H9 (cell line): ENCODE measurements around the gene TRIL. TPM values are rescaled to one million over a fixed set of nuclear protein-coding genes. Genes with fewer than 3 reads are reported as not detected.

Experiments
- DNase-seq: peaks from one replicate; pipeline ENCODE4 v3.0.0-alpha.2; 2017
- H2AFZ ChIP-seq: one replicate; pipeline ENCODE4 v1.6.1; 2013; ENCODE audit warnings: mild to moderate bottlenecking, low read length, control low read depth, moderate library complexity
- H2AK5ac ChIP-seq: 2 replicates; pipeline ENCODE4 v1.6.1; 2013; ENCODE audit warnings: low read length, control low read depth, mixed read lengths; ENCODE audit not compliant: insufficient read length
- H2BK120ac ChIP-seq: one replicate; pipeline ENCODE4 v1.6.1; 2013; ENCODE audit warnings: low read depth, mild to moderate bottlenecking, low read length, control low read depth, inconsistent platforms; ENCODE audit not compliant: poor library complexity, severe bottlenecking
- H2BK12ac ChIP-seq: 2 replicates; pipeline ENCODE4 v1.6.1; 2013; ENCODE audit warnings: low read length, control low read depth, mixed read lengths, low read depth; ENCODE audit not compliant: insufficient read length
- H2BK15ac ChIP-seq: 2 replicates; pipeline ENCODE4 v1.6.1; 2013; ENCODE audit warnings: low read depth, low read length, control low read depth
- H2BK20ac ChIP-seq: one replicate; pipeline ENCODE4 v1.6.1; 2013; ENCODE audit warnings: low read depth, mild to moderate bottlenecking, low read length, control low read depth, inconsistent platforms; ENCODE audit not compliant: poor library complexity, severe bottlenecking
- H2BK5ac ChIP-seq: 2 replicates; pipeline ENCODE4 v1.6.1; 2013; ENCODE audit warnings: low read length, control low read depth, mixed read lengths; ENCODE audit not compliant: insufficient read length
- H3K14ac ChIP-seq: 2 replicates; pipeline ENCODE4 v1.6.1; 2013; ENCODE audit warnings: low read length, control low read depth; ENCODE audit not compliant: insufficient read depth
- H3K18ac ChIP-seq: 2 replicates; pipeline ENCODE4 v1.6.1; 2013; ENCODE audit warnings: low read depth, mild to moderate bottlenecking, mixed read lengths, low read length, control low read depth; ENCODE audit not compliant: insufficient read length
- H3K23ac ChIP-seq: 2 replicates; pipeline ENCODE4 v1.6.1; 2013; ENCODE audit warnings: low read length, control low read depth, mixed read lengths, low read depth; ENCODE audit not compliant: insufficient read length
- H3K23me2 ChIP-seq: 2 replicates; pipeline ENCODE4 v1.6.1; 2013; ENCODE audit warnings: low read depth, mild to moderate bottlenecking, mixed read lengths, low read length, control low read depth; ENCODE audit not compliant: insufficient read length, poor library complexity, severe bottlenecking
- H3K27ac ChIP-seq: 2 replicates; pipeline ENCODE4 v1.5.1; 2013; ENCODE audit warnings: low read length, control low read depth, mixed read lengths, low read depth; ENCODE audit not compliant: insufficient read length
- H3K27me3 ChIP-seq: 2 replicates; pipeline ENCODE4 v1.6.1; 2013; ENCODE audit warnings: low read length, control low read depth, inconsistent platforms; ENCODE audit not compliant: insufficient read depth
- H3K4ac ChIP-seq: 2 replicates; pipeline ENCODE4 v1.6.1; 2013; ENCODE audit warnings: low read depth, mild to moderate bottlenecking, control low read depth, inconsistent platforms, low read length, moderate library complexity
- H3K4me1 ChIP-seq: 2 replicates; pipeline ENCODE4 v1.6.1; 2013; ENCODE audit warnings: low read length, control low read depth, inconsistent platforms; ENCODE audit not compliant: insufficient read depth
- H3K4me2 ChIP-seq: 2 replicates; pipeline ENCODE4 v1.6.1; 2013; ENCODE audit warnings: low read length, control low read depth, mixed read lengths; ENCODE audit not compliant: insufficient read length, insufficient read depth
- H3K56ac ChIP-seq: 2 replicates; pipeline ENCODE4 v1.6.1; 2013; ENCODE audit warnings: low read depth, mild to moderate bottlenecking, mixed read lengths, low read length, control low read depth; ENCODE audit not compliant: insufficient read length
- H3K79me1 ChIP-seq: 2 replicates; pipeline ENCODE4 v1.6.1; 2013; ENCODE audit warnings: low read depth, mild to moderate bottlenecking, moderate library complexity, low read length, control low read depth, inconsistent platforms; ENCODE audit not compliant: insufficient read depth, poor library complexity, severe bottlenecking
- H3K79me2 ChIP-seq: 2 replicates; pipeline ENCODE4 v1.6.1; 2013; ENCODE audit warnings: low read length, control low read depth, inconsistent platforms; ENCODE audit not compliant: insufficient read depth
- H3K9ac ChIP-seq: 2 replicates; pipeline ENCODE4 v1.6.1; 2013; ENCODE audit warnings: low read length, control low read depth, mixed read lengths; ENCODE audit not compliant: insufficient read length; ENCODE audit errors: extremely low read depth
- H3K9me3 ChIP-seq: one replicate; pipeline ENCODE4 v1.6.1; 2013; ENCODE audit warnings: low read depth, low read length, inconsistent platforms; ENCODE audit not compliant: control insufficient read depth
- H3T11ph ChIP-seq: one replicate; pipeline ENCODE4 v1.6.1; 2013; ENCODE audit warnings: mild to moderate bottlenecking, low read length, control low read depth, inconsistent platforms
- H4K20me1 ChIP-seq: one replicate; pipeline ENCODE4 v1.6.1; 2013; ENCODE audit not compliant: control insufficient read depth, insufficient read length, insufficient read depth
- H4K5ac ChIP-seq: 2 replicates; pipeline ENCODE4 v1.6.1; 2013; ENCODE audit warnings: low read depth, mild to moderate bottlenecking, mixed read lengths, low read length, control low read depth; ENCODE audit not compliant: insufficient read length
- H4K8ac ChIP-seq: replicated peaks from 2 replicates; pipeline ENCODE4 v1.6.1; 2013; ENCODE audit warnings: low read length, control low read depth, mixed read lengths, low read depth; ENCODE audit not compliant: insufficient read length
- H4K91ac ChIP-seq: 2 replicates; pipeline ENCODE4 v1.6.1; 2013; ENCODE audit warnings: low read depth, mild to moderate bottlenecking, moderate library complexity, mixed read lengths, low read length, control low read depth; ENCODE audit not compliant: insufficient read length
- H3K27ac Mint-ChIP-seq, 3 experiments: 2 replicates in 2 of 3; 3 replicates in 1 of 3; pipeline ENCODE4 v1.8.0; 2020 to 2021; ENCODE audit warnings: mixed read lengths in 3 of 3, mild to moderate bottlenecking in 1 of 3, moderate library complexity in 1 of 3
- H3K27me3 Mint-ChIP-seq: 2 replicates; pipeline ENCODE4 v1.8.0; 2021; ENCODE audit warnings: low read depth, mild to moderate bottlenecking, moderate library complexity, mixed read lengths
- H3K36me3 Mint-ChIP-seq, 3 experiments: 2 replicates in 2 of 3; 3 replicates in 1 of 3; pipeline ENCODE4 v1.8.0; 2020 to 2021; ENCODE audit warnings: low read depth in 3 of 3, mixed read lengths in 3 of 3; ENCODE audit not compliant: insufficient read depth in 1 of 3
- H3K4me1 Mint-ChIP-seq, 2 experiments: 2 replicates each; pipeline ENCODE4 v1.8.0; 2020; ENCODE audit warnings: mixed read lengths in 2 of 2
- H3K4me3 Mint-ChIP-seq, 2 experiments: 2 replicates in 1 of 2; 3 replicates in 1 of 2; pipeline ENCODE4 v1.8.0; 2020 to 2021; ENCODE audit warnings: mild to moderate bottlenecking in 2 of 2, mixed read lengths in 2 of 2, moderate library complexity in 1 of 2
- H3K9me3 Mint-ChIP-seq, 2 experiments: 2 replicates in 1 of 2; 3 replicates in 1 of 2; pipeline ENCODE4 v1.8.0; 2020; ENCODE audit warnings: mild to moderate bottlenecking in 2 of 2, mixed read lengths in 2 of 2, moderate library complexity in 1 of 2
- CTCF ChIP-seq: fragments of 200-600 bp; sonication (generic); conservative IDR thresholded peaks from 3 replicates; pipeline ENCODE4 v1.8.0; 2021; ENCODE audit warnings: antibody characterized with exemption, mild to moderate bottlenecking
- total RNA-seq: library from RNA; stranded (reverse); gene quantifications from 2 replicates; pipeline ENCODE4 v1.2.1, GENCODE V29; 2021

TRIL gene
- total RNA-seq, 1 experiment from 2014 or later: 3.1 TPM

- Histone ChIP-seq H4K5ac (no peak overlapping the region), H2BK20ac (no peak overlapping the region), H3K4me2 (no peak overlapping the region), H4K20me1 (no peaks in the 10 kb centered on the region), H3K9ac (no peak overlapping the region), H4K8ac (no peak overlapping the region), H3K79me1 (no peaks in the 10 kb centered on the region), H2BK12ac (no peak overlapping the region), H3K4me1 (peaks cover 2% of the 10 kb centered on the region; the same call in 1 of the 2 replicates), H2BK15ac (no peak overlapping the region), H3K27ac (no peak overlapping the region), H3K27me3 (peaks cover 11% of the 10 kb centered on the region; the same call in 1 of the 2 replicates), H3K79me2 (no peaks in the 10 kb centered on the region), H2BK120ac (no peak overlapping the region), H2AFZ (no peak overlapping the region), H3K18ac (no peak overlapping the region), H3K56ac (no peak overlapping the region), H3T11ph (no peak overlapping the region), H3K4ac (no peak overlapping the region), H3K23ac (no peak overlapping the region), H2AK5ac (no peak overlapping the region), H3K23me2 (peaks cover 35% of the 10 kb centered on the region), H2BK5ac (no peak overlapping the region), H4K91ac (no peak overlapping the region), H3K14ac (no peak overlapping the region), H3K9me3 (no peaks in the 10 kb centered on the region)
- TF ChIP-seq CTCF: no peak
- peaks cover 40% of the 10 kb centered on the region for H3K27me3 Mint-ChIP-seq
- no peak for DNase-seq
- H3K27ac Mint-ChIP-seq: no peak overlapping the region
- H3K36me3 Mint-ChIP-seq: peaks cover 0 to 6% (median 0%) of the 10 kb centered on the region in 3 experiments; a peak in 4 of 7 replicates
- H3K4me3 Mint-ChIP-seq: no peak overlapping the region; a peak in 1 of 5 replicates
- peaks cover 1 to 7% of the 10 kb centered on the region in 2 experiments; a peak in 1 of 5 replicates for H3K9me3 Mint-ChIP-seq
- H3K4me1 Mint-ChIP-seq: peaks cover 20 to 24% of the 10 kb centered on the region in 2 experiments
Measured at GRCh38 chr7:28954471-28954870, 3.7 kb downstream of the TRIL start.
